NCI-H446 (cell line): ENCODE data around the gene SH3BP1.
"Not testable (repeated sequence)": the region's sequence is repeated elsewhere in the genome, so short reads cannot be mapped to it uniquely, and the experiment has no call there.

ENCODE experiments used
- DNase-seq, 2 experiments: peaks; one replicate each; lab custom pipeline; 2025; lab: John Stamatoyannopoulos, UW

Gene SH3BP1, protein sequence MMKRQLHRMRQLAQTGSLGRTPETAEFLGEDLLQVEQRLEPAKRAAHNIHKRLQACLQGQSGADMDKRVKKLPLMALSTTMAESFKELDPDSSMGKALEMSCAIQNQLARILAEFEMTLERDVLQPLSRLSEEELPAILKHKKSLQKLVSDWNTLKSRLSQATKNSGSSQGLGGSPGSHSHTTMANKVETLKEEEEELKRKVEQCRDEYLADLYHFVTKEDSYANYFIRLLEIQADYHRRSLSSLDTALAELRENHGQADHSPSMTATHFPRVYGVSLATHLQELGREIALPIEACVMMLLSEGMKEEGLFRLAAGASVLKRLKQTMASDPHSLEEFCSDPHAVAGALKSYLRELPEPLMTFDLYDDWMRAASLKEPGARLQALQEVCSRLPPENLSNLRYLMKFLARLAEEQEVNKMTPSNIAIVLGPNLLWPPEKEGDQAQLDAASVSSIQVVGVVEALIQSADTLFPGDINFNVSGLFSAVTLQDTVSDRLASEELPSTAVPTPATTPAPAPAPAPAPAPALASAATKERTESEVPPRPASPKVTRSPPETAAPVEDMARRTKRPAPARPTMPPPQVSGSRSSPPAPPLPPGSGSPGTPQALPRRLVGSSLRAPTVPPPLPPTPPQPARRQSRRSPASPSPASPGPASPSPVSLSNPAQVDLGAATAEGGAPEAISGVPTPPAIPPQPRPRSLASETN

DNA sequence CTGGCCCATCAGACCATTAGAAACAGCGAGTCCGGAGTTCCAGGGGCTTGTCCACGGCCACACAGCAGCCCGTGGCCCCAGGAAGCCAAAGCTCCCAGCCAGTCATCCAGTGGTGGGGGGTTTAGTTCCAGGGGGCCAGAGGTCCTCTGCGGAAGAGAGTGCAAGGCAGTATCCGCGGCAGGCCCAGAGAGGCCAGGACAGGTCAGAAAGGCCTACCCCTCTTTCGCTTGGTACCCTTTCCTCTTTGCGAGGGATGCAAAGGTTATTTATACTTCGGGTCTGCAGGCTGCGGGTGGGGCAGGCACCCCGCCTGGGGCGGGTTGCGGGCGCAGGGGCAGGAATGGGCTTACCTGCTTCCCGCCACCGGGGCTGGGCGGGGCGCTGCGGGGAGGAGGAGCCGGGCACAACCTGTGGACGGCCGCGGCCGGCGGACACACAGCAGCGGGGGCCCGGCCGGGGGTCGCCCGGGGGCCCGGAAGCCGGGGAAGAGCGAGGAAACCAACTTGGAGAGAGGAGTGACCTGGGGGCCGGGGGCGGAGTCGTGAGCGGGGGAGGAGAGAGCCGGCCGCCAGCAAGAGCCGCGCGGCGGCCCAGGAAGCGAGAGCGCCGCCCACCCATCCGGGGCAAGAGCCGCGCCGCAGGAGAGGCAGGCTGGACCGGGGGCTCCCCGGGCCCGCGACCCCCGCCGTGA, at the start of gene SH3BP1:
TSS of gene SH3BP1 (plus strand) at position 600 of the 691 bp plus-strand sequence. CDS start 119 bp downstream, outside the sequence.
- DNase-seq, result no peak

DNA sequence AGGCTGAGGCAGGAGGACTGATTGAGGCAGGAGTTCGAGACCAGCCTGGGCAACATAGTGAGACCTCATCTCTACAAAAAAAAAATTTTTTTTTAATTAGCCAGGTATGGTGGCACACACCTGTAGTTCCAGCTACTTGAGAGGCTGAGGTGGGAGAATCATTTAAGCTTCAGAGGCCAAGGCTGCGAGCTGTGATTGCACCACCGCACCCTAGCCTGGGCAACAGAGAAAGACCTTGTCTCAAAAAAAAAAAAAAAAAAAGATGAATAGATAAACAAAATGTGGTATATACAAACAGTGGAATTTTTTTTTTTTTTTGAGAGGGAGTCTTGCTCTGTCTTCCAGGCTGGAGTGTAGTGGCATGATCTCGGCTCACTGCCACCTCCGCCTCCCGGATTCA, 48.4 kb upstream of the SH3BP1 start:
- not testable (repeated sequence) for DNase-seq

DNA sequence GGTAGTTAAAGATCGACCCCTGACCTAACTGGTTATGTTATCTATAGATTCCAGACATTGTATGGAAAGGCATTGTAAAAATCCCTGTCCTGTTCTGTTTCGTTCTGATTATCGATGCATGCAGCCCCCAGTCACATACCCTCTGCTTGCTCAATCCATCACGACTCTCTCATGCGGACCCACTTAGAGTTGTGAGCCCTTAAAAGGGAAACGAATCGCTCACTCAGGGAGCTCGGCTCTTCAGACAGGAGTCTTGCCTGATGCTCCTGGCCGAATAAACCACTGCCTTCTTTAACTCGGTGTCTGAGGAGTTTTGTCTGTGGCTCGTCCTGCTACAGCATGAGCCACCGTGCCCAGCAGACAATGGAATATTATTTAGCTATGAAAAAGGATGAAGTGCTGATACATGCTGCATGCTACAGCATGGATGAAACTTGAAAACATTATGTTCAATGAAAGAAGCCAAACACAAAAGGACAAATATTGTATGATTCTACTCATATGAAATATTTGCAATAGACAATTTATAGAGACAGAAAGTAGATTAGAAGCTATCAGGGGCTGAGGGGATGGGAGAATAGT, 47.6 kb upstream of the SH3BP1 start:
- DNase-seq, result no peak

DNA sequence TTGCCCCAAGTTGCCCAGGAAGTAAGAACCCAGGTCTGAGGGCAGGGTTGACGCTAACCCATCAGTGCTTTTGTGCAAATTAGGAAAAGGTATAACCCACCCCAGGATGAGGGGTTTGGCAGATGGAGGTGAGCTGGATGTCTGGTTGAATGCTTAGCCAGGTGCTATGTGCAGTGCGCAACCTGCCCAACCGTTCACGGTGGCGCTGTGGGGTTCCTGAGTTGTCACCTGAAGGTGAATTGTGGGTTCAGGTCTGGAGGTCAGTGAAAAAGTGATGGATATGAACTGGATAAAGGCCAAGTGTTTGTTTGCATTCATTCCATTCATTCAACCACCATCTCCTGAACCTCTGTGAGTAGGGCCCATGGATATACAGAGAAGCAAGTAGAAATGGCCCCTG, 45.2 kb upstream of the SH3BP1 start:
- no peak for DNase-seq

DNA sequence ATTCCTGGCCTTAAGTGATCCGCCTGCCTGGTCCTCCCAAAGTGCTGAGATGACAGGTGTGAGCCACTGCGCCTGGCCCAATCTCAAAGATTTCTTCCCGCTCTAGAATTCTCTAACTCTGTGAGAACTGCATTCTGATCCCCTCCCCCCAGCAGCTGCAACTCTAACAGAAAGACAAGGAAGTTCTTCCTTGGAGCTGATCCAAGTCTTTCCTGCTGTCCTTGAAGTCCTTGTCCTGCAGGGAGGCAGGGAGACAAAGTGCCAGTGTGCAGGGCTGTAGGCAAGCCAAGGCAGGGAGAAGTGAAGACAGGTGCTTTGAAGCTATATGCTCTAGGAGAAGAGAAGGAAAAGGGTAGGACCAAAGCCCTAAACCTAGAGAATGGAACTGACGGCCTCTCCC, 40.3 kb upstream of the SH3BP1 start:
- peak in 1 of 2 experiments; percentile 12 for DNase-seq

DNA sequence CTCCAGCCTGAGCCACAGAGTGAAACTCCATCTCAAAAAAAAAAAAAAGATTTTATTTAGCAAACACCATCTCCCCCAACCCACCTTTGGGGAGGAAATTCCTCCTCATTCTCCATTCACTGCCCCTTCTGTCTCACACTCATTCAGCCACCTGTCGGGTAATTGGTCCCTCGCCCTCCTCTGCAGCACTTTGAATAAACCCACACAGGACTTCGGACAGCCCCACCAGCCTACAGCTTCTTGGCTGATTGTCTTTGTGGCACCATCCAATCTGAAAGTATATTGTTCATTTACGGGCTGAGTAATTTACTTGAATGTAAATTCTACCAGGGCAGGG, 38.3 kb upstream of the SH3BP1 start:
- DNase-seq, result no peak

DNA sequence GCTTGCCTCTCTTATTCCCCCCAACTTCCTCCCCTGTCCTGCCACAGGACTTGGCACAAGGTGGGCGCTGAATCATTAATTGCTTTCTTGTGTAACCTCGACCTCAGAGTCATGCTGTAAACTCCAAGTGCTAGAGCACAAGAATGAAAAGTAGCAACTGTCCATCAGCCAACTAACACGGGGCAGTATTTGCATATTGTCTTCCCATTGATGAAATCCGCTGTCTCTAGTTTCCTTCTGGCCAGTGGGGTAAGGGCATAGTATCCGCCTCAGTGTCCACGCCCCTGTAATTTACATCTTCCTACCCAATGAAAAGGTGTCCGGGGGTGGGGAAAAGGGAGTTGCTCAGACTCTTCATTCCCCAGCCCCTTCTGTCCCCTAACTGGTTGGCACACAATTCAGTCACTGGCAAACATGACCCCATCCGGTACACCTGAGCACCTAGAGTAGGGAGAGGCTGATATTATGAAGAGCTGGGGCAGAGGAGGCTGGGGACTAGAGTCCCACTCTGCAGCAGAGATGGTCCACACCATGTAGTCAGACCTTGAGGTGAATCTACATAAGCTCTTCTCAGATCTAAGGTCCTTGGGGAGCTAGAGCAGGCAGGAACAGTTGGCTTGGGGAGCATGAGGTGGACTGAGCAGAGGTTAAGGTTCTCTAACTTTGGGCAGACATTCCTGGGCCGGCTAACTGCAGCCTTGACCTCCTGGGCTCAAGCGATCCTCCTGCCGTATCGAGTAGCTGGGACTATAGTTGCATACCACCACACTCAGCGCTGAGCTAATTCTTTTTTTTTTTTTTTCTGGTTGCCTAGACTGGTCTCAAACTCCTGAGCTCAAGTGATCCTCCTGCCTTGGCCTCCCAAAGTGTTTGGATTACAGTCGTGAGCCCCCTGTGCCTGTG, 37.7 kb upstream of the SH3BP1 start:
- DNase-seq, result peak; percentile 14 to 46

DNA sequence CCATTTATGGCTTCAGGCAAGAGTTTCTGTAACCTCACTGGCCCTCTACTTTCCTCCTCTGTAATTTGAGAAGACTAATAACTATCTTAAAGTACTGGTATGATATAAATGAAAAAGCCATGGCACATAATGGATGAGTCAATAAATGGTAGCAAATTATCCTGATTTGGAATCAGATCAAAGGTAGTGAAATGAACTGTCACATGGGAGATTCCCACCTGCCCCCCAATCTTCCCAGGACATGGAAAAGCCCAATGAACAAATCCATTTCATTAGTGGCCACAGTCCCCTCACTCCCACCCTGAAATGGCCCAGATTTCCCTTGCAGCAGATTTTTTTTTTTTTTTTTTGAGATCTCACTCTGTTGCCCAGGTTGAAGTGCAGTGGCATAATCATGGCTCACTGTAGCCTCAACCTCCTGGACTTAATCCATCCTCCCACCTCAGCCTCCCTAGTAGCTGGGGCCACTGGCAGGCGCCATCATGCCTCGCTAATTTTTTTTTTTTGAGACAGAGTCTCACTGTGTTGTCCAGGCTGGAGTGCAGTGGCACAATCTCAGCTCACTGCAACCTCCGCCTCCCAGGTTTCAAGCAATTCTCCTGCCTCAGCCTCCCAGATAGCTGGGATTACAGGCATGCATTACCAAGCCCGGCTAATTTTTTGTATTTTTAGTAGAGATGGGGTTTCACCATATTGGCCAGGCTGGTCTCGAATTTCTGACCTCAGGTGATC, 36.8 kb upstream of the SH3BP1 start:
- not testable (repeated sequence) for DNase-seq

DNA sequence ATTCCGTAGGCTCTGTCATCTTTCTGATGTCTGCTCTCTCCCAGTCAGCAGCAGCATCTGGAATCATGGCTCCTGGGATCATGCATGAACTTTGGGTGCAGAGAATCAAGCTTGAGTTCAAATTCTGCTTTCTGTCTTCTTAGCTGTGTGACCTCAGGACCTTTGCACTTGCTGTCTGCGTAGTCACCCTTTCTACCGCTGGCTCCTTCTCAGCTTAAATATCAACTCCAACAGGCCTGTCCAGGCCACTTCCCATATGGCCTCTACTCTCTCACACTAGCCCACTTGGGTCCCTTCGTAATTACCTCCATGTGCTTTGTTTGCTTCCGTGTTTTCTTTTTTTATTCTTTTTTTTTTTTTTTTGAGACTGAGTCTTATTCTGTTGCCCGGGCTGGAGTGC, 35.4 kb upstream of the SH3BP1 start:
- DNase-seq, result no peak

DNA sequence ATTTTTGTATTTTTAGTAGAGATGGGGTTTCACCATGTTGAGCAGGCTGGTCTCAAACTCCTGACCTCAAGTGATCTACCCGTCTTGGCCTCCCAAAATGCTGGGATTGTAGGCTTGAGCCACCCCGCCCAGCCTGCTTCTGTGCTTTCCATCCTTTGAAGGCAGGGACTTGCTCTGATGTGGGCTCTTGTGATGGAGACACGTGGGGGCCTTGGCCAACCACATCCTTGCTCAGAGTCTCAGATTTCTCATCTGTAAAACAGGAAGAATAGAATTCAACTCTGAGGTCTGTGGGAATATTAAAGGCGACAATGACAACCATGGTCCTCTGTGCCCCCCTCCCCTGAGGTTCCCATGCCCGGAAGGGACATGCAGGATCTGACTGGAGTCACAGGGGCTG, 34.6 kb upstream of the SH3BP1 start:
- DNase-seq, result no peak

DNA sequence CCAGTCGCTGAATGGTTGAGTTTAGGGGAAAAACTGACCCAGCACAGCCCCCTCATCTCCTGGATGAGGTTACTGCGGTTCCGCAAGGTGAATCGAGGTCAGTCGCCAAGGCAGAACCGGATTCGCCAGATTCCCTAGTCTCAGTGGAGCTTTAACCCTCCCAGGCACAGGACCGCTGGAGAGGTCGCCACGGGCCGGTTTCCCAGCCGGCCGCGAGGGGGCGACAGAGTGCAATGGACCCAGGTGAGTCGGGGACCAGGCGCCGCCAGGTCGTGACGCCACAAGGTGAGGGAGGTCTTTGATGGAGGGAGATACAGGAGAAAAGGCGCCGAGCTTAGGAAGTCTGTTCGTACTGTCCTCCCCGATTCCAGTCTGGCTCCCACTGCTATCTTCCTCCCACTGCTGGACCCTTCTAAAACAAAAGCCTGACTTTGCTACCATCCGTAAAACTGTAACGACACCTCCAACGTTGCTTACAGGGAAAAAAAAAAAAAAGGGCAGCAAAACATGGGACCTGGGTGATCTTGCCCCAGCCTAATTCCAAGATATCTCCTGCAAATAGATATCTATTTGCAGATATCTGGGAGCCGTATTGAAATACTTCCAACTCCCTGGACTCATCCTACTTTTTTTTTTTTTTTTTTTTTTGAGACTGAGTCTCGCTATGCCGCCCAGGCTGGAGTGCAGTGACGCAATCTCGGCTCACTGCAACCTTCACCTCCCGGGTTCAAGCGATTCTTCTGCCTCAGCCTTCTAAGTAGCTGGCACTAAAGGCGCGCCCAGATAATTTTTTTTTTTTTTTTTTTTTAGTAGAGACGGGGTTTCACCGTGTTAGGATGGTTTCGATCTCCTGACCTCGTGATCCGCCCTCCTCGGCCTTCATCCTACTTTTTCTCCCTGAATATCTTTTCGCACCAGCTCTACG, 32.2 kb upstream of the SH3BP1 start:
- DNase-seq, result peak; percentile 16 to 61

DNA sequence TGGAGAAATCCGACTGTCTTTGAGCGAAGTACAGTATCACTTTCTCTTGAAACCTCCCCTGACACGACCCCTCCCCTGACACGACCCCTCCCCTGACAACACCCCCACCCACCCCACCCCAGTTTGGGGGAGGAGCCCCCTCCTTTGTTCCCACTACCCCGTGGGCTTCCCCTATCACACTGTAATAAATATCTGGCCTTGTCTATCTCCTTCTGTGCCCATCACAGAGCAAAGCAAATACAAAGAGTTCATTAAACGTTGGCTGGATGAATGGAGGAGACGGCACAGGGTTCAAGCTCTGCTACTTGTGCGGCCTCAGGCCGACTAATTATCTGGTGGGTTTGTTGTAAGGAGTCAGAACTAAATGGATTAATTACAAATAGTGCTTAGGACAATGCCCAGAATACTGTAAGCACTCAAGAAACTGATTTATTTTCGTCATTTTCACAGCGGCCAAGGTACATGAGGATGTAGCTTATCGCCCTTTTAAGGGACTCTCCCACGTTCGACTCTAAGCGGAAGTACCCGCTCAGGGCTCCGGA, 31.5 kb upstream of the SH3BP1 start:
- no peak for DNase-seq

DNA sequence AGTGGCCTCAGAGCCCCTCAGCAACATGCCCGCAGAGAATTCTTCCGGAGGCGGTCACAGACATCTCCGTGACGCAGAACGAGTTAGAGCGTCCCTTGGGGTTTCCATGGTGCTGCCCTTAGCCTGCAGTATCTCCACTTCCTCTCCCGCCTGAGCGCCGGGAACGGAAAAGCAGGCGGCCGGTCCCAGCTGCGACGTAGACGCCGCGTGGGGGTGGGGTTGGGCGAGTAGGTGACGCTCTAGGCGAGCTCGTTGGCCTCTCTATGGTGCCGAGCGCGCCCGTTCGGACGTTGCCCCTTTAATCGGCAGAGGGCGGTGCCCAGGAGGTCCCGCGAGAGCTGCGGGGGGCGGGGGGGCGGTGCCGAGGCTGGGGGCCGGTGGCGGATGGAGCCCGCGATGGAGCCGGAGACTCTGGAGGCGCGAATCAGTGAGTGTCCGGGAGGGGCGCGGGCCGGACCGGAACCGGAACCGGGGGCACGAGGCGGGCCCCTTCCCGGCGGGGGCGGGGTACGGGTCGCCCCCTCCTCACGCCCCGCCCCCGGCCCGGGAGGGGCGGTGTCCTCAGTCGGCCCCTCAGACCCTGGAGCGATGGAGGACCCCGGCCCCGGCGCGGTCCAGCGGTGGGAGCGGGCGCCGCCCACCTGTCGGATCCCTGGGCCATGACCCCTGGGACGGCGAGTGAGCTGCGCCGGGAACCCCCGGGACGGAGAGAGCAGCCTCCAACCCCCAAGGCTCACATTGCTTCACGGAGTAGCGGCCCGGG, 30.8 kb upstream of the SH3BP1 start, which contains the start of gene GGA1:
TSS of gene GGA1 (plus strand) at position 358 of the 763 bp plus-strand sequence. CDS start at position 385, 27 bp downstream.
- peak; percentile 89 to 99 for DNase-seq

DNA sequence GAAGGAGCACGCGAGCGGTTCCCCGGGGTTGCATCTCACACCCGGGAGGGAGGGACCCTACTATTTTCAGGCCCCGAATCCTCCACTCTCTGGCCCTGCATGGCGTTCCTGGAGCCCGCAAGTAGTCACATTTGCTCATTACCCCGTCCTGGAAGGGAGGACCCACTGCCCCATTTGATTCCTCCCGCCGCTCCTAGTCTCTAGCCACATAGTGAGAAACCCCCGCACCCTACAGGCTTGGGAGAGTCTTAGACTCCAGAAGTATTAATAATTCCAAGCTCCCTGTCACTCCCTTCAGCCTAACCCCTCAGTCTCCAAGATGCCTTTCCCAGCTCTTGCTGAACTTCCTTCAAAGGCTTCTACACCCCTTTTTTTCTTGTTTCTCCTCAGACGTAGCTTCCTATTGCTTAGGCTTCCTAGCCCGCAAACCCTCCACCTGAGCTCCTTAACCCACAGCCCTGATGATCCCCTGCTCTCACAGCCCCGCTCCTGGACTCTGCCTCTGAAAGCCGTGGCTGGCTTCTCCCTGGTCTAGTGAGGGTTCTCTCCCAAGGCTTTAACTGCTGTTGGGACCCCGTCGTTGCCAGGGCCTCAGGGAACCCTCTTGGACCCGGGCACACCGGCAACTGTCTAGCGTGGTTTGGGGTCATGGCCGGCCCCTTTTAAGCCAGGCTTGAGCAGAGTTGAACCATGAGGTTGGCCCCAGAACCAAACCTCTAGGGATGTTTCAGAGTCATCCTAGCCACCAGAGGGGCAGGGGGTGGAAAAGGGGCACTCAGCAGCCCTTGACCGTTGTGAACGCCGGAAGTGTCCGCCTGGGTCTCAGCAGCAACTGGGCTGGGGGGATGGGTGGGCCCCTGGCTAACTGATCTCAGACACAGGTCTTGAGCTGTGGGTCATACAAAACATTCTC, 30.0 kb upstream of the SH3BP1 start:
- DNase-seq, result no peak

DNA sequence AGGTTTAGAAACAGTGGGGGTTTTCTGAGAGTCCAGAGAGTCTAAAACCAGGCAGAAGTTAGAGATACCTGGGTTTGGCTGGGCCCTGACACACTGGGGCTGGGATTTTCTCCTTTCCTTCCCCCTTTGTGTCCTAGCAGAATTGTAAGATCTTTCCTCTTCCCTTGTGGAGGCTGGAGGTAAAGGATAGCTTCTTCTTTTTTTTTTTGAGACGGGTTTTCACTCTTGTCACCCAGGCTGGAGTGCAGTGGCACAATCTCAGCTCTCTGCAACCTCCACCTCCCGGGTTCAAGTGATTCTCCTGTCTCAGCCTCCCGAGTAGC, 29.4 kb upstream of the SH3BP1 start:
- not testable (repeated sequence) for DNase-seq

DNA sequence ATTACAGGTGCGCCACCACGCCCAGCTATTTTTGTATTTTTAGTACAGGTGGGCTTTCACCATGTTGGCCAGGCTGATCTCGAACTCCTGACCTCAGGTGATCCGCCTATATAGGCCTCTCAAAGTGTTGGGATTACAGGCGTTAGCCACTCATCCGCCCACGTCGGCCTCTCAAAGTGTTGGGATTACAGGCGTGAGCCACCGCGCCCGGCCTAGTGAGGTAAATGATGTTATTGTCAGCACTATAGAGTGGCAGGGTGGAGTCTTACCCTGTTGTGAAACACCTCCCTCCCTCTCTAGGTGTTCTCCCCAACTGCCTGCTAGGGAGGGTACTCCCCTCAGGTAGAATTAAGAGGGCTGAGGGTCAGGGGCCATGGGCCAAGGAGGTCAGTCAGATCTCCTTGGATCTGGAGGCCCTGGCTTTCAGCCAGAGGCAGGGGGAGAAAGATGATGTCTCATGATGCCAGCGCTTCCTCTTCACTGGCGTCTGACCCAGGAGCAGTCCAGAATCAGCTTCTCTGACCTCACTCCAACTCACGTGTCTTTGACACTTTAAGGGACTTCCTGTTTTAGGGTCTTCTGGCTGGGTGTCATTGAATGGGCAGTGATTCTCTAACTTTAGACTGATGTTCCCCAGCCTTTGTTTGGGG, 28.9 kb upstream of the SH3BP1 start:
- DNase-seq, result no peak

DNA sequence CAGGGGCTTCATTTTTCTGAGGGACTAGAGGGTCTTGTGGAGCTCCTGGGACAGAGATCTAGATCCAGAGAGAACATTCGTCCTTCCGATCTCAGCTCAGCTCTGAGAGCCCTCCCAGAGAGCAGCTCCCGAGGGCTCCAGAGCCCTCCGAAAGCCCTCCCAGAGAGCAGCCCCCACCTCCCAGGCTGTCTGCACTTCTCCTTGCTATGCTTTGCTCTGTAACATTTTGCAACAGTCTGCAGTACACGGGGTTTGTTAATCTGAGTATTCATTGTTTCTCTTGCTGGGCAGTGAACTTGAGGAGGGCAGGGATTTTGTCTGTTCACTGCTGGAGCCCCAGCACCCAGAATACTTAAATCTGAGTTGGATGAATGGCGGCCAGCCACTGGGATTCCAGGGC, 28.3 kb upstream of the SH3BP1 start:
- DNase-seq, result no peak
